ENCODE data around the gene ADCY3.

ADCY3 gene

GRCh38 chr2:24920809-24921441, 888 bp upstream of the ADCY3 start:
- H3K4me3 ChIP-seq (ENCODE audit: low read length), result peak overlapping the region; percentile 60
- DNase-seq (ENCODE audit: low read depth), result no peak
- TF ChIP-seq CTCF (conservative IDR thresholded peaks at IDR 0.05; ENCODE audit: low read length), result peak; percentile 26

- DNase-seq (ENCODE audit: low read depth), result no peak
- no peak for TF ChIP-seq CTCF (conservative IDR thresholded peaks at IDR 0.05; ENCODE audit: low read length)
- peak overlapping the region; percentile 66 for H3K4me3 ChIP-seq (ENCODE audit: low read length)
Measured at GRCh38 chr2:24919506-24920097, 435 bp downstream of the ADCY3 start.

- peak overlapping the region; percentile 66 for H3K4me3 ChIP-seq (ENCODE audit: low read length)
- no peak for TF ChIP-seq CTCF (conservative IDR thresholded peaks at IDR 0.05; ENCODE audit: low read length)
- DNase-seq (ENCODE audit: low read depth), result peak; percentile 31
Measured at GRCh38 chr2:24919037-24919505, 966 bp downstream of the ADCY3 start.

- peak overlapping the region; percentile 66 for H3K4me3 ChIP-seq (ENCODE audit: low read length)
- DNase-seq (ENCODE audit: low read depth), result no peak
- no peak for TF ChIP-seq CTCF (conservative IDR thresholded peaks at IDR 0.05; ENCODE audit: low read length)
Measured at GRCh38 chr2:24918326-24919036, 1.6 kb downstream of the ADCY3 start.

GRCh38 chr2:24917731-24918325, 2.2 kb downstream of the ADCY3 start:
- no peak for TF ChIP-seq CTCF (conservative IDR thresholded peaks at IDR 0.05; ENCODE audit: low read length)
- no peak for DNase-seq (ENCODE audit: low read depth)
- no peak overlapping the region for H3K4me3 ChIP-seq (ENCODE audit: low read length)

GRCh38 chr2:24917086-24917485, 3.0 kb downstream of the ADCY3 start:
- TF ChIP-seq CTCF (conservative IDR thresholded peaks at IDR 0.05; ENCODE audit: low read length), result no peak
- H3K4me3 ChIP-seq (ENCODE audit: low read length), result no peak overlapping the region
- DNase-seq (ENCODE audit: low read depth), result peak; percentile 40
